NAMALWA (cell line): ENCODE results near the gene VPS18.

Source experiments
- DNase-seq: peaks from one replicate; pipeline ENCODE4 v3.0.0-alpha.2; 2015; ENCODE audit warnings: low spot score

The VPS18 gene

GRCh38 chr15:40921949-40922607, 27.8 kb downstream of the VPS18 start:
- no peak for DNase-seq

- DNase-seq = no peak
These were observed 28.4 kb downstream of the VPS18 start for GRCh38 chr15:40922608-40923005.

- DNase-seq = no peak
These were observed 29.3 kb downstream of the VPS18 start for GRCh38 chr15:40923551-40923950.

GRCh38 chr15:40925495-40925862, 31.2 kb downstream of the VPS18 start:
- no peak for DNase-seq

- peak; percentile 18 for DNase-seq
These were observed 31.8 kb downstream of the VPS18 start for GRCh38 chr15:40925863-40926658.

GRCh38 chr15:40926659-40927494, 32.6 kb downstream of the VPS18 start:
- no peak for DNase-seq

GRCh38 chr15:40927495-40927872, 33.2 kb downstream of the VPS18 start:
- no peak for DNase-seq

- DNase-seq = peak; percentile 58
These were observed 33.9 kb downstream of the VPS18 start for GRCh38 chr15:40927873-40928806.

- DNase-seq = peak; percentile 58
These were observed 34.8 kb downstream of the VPS18 start, which contains the start of gene DLL4 for GRCh38 chr15:40928821-40929659. Gene DLL4, plus strand, starts transcription at chr15:40929340. Its CDS starts 329 bp downstream, at chr15:40929669.

- DNase-seq = no peak
These were observed 35.6 kb downstream of the VPS18 start for GRCh38 chr15:40929660-40930429.

GRCh38 chr15:40930430-40931299, 36.4 kb downstream of the VPS18 start:
- peak; percentile 37 for DNase-seq

- no peak for DNase-seq
These were observed 37.3 kb downstream of the VPS18 start for GRCh38 chr15:40931300-40932142.

GRCh38 chr15:40932156-40932555, 37.9 kb downstream of the VPS18 start:
- peak; percentile 37 for DNase-seq

- no peak for DNase-seq
These were observed 38.6 kb downstream of the VPS18 start for GRCh38 chr15:40932649-40933516.

- no peak for DNase-seq
These were observed 39.3 kb downstream of the VPS18 start for GRCh38 chr15:40933517-40933902.

GRCh38 chr15:40934457-40934856, 40.2 kb downstream of the VPS18 start:
- DNase-seq = no peak

- no peak for DNase-seq
These were observed 42.0 kb downstream of the VPS18 start for GRCh38 chr15:40936234-40936708.
